Mesothelial cell of epicardium (in vitro differentiated cells): ENCODE data around the gene MANBA. TPM values are rescaled to one million over a fixed set of nuclear protein-coding genes. Genes with fewer than 3 reads are reported as not detected.

Experiments
- DNase-seq, 2 experiments: peaks; one replicate each; pipeline ENCODE4 v3.0.0; 2021; ENCODE audit warnings: low spot score in 2 of 2; ENCODE audit not compliant: unreplicated experiment in 2 of 2
- H3K27ac Mint-ChIP-seq: 2 replicates; pipeline ENCODE4 v1.8.0; 2021; ENCODE audit warnings: mixed read lengths
- H3K27me3 Mint-ChIP-seq: 2 replicates; pipeline ENCODE4 v1.8.0; 2021; ENCODE audit warnings: low read depth, mixed read lengths
- H3K36me3 Mint-ChIP-seq: 2 replicates; pipeline ENCODE4 v1.8.0; 2021; ENCODE audit warnings: mixed read lengths
- H3K4me1 Mint-ChIP-seq: 2 replicates; pipeline ENCODE4 v1.8.0; 2021; ENCODE audit warnings: mixed read lengths
- H3K4me3 Mint-ChIP-seq: 2 replicates; pipeline ENCODE4 v1.8.0; 2021; ENCODE audit warnings: mild to moderate bottlenecking, moderate library complexity, mixed read lengths
- H3K9me3 Mint-ChIP-seq: 2 replicates; pipeline ENCODE4 v1.8.0; 2021; ENCODE audit warnings: mixed read lengths
- CTCF ChIP-seq: fragments of 200-600 bp; sonication (generic); IDR thresholded peaks from one replicate; pipeline ENCODE4 v1.5.0; 2021; ENCODE audit warnings: antibody characterized with exemption; ENCODE audit not compliant: unreplicated experiment
- total RNA-seq: library from RNA; stranded (reverse); gene quantifications from 3 replicates; pipeline ENCODE4 v1.2.1, GENCODE V29; 2021

The MANBA gene
- total RNA-seq, 1 donor from 2014 or later = 39.2 TPM

GRCh38 chr4:102693861-102694260 is 66.9 kb downstream of the MANBA start:
- no peak overlapping the region for H3K4me3 Mint-ChIP-seq
- H3K36me3 Mint-ChIP-seq = peaks cover 24% of the 10 kb centered on the region
- TF ChIP-seq CTCF = no peak
- no peak for DNase-seq
- no peaks in the 10 kb centered on the region for H3K4me1 Mint-ChIP-seq
- H3K27ac Mint-ChIP-seq = no peak overlapping the region
- no peaks in the 10 kb centered on the region for H3K27me3 Mint-ChIP-seq
- no peaks in the 10 kb centered on the region for H3K9me3 Mint-ChIP-seq

GRCh38 chr4:102693262-102693850 is 67.4 kb downstream of the MANBA start:
- Mint-ChIP-seq H3K36me3 (peaks cover 24% of the 10 kb centered on the region), H3K9me3 (no peaks in the 10 kb centered on the region), H3K4me1 (no peaks in the 10 kb centered on the region), H3K27ac (no peak overlapping the region), H3K4me3 (no peak overlapping the region), H3K27me3 (no peaks in the 10 kb centered on the region)
- DNase-seq = no peak
- TF ChIP-seq CTCF = no peak

- Mint-ChIP-seq H3K4me3 (no peak overlapping the region), H3K27ac (no peak overlapping the region)
Observed at GRCh38 chr4:102692474-102692873, 68.3 kb downstream of the MANBA start.

GRCh38 chr4:102687982-102688433 is 72.8 kb downstream of the MANBA start:
- H3K4me1 Mint-ChIP-seq = no peaks in the 10 kb centered on the region
- TF ChIP-seq CTCF = no peak
- no peak overlapping the region for H3K4me3 Mint-ChIP-seq
- H3K27ac Mint-ChIP-seq = no peak overlapping the region
- no peaks in the 10 kb centered on the region for H3K27me3 Mint-ChIP-seq
- DNase-seq = no peak
- peaks cover 5% of the 10 kb centered on the region for H3K36me3 Mint-ChIP-seq
- no peaks in the 10 kb centered on the region for H3K9me3 Mint-ChIP-seq

More at GRCh38 chr4:102692474-102692873, 68.3 kb downstream of the MANBA start:
- no peak for TF ChIP-seq CTCF
- Mint-ChIP-seq H3K27me3 (no peaks in the 10 kb centered on the region), H3K9me3 (no peaks in the 10 kb centered on the region), H3K36me3 (peaks cover 24% of the 10 kb centered on the region), H3K4me1 (no peaks in the 10 kb centered on the region)
- no peak for DNase-seq

GRCh38 chr4:102687373-102687981 is 73.3 kb downstream of the MANBA start:
- no peaks in the 10 kb centered on the region for H3K4me1 Mint-ChIP-seq
- no peak overlapping the region for H3K4me3 Mint-ChIP-seq
- no peak for TF ChIP-seq CTCF
- peaks cover 6% of the 10 kb centered on the region for H3K36me3 Mint-ChIP-seq
- no peaks in the 10 kb centered on the region for H3K9me3 Mint-ChIP-seq
- no peaks in the 10 kb centered on the region for H3K27me3 Mint-ChIP-seq
- DNase-seq = no peak
- no peak overlapping the region for H3K27ac Mint-ChIP-seq
